HG03045 (cell line): Measurements from ENCODE around the gene TCF12.

Source experiments
- ATAC-seq: cut with Tn5 transposase; IDR thresholded peaks from one replicate; pipeline ENCODE4 v1.9.1; 2021; ENCODE audit warnings: mild to moderate bottlenecking, moderate library complexity; ENCODE audit not compliant: unreplicated experiment

Gene TCF12

DNA sequence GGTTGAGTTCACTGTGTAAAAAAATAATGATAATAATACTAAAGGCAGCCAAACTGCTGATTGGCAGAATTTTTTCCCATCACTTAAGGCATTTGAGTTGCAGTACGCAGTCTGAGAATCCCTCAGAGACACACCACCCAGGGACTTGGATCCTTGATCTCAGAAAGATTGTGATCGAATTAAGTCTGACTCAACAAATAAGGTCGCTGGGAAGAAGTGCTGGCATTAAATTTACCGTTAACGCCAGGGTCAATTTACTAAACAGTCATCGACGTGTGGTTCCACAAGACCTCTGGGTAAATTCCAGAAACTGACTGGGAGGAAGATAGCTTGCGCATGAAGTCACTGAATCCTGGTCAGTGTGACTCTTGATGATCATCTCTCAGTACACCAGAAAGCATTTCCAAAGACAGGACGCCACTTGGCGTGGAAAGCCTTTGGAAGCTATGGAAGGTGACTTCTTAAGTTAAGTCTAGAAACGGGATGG, 409.6 kb downstream of the TCF12 start:
- ATAC-seq: no peak

DNA sequence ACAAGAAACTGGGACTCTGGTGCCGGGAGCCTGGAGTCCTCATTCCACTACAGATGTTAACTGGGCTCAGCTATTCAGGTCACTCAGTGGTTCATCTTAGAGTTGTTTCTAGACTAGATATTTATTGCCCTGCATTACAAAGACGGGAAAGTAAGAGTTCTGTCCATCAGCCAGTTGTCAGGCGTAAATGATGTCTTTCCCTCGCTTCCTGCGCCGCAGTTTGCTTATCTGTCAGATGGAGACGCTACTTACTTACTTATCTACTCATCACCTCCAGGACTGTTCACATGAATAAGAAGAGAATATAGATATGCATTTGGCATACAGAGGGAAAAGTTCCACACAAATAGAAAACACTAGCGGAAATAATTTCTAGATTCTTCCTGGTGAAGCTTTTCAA, 410.0 kb downstream of the TCF12 start:
- ATAC-seq: no peak

DNA sequence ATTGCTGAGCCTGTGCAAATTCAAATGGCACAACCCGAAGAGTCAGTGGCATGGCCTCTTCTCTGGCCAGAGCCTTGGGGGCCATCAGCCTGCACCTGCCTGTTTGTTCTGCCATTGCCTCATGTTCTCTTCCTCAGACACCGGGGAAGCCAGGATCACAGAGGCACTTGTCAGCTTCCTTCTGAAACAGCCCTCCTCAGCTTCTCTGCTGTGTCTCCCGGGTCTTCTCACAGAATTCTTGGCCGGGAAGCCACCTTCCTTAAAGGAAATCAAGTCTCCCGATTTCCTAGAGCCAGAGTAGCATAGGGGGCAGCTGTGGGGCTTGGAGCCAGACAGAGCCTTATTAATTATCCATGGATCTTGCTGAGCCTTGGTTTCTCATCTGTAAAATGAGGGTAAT, 410.5 kb downstream of the TCF12 start:
- no peak for ATAC-seq

DNA sequence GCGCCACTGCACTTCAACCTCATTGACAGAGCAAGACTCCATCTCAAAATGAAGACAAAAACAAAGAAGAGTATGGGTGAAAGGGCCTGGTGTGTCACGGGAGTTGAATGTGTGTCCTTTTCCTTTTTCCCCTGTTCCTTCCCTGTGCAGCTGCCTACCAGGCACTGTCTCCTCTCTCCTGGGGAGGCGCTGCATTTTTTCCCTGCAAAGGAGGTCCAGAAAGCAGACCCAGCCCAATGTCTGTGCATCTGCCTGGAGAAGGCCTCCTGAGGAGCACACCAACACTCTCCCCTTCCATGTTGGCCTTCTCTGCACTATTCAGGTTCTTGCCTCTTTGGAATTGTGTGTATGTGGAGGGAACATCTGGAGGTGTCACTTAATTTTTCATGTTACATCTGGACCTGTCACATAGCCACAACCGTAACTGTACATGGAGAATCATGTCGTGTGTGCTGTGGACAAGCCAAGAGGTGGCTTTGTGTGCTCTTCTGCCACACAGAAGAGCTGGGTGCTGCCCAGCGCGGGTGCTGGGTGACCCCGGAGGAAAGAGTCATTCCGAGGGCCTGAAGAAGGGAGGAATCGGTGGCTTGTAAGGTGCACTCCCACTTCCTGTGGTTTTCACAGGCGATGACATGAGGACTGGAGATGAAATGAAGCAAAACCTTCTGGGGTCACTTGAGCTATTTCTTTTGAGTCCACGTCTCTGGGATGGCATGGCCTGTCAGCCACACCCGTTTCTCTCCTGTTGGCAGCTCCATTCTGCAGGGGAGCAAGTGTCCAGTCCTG, 411.3 kb downstream of the TCF12 start:
- ATAC-seq: no peak

DNA sequence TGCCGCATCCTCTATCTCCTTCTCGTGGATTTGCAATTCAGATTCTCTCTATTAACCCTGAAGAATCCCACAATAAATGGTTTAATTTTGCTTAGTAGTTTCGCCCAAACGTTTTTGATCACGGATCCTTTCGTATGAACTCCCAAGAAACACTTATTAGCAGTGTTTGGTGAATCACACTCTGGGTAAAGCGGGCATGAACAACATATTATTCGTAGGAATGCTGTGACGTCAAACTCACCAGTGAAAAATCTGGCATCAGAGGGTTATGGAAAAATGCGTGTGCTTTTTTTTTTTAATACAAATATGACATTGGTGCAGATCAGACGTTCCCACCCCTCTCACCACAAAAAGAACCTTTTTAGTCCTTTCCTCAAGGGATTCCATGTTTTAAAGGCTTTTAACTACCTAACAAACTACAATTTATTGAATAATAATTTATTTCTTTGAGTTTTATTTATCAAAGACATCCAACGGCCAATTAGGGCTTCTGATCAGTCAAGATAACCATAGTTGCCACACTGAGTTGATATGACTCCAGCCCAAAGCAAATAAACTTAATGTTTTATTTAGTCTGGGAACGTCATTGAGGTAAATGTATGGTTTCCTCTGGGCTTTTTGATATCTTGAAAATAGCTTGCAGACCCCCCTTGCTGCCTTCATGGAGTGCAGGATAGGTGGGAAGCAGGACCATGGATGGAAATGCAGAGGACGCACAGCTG, 412.3 kb downstream of the TCF12 start:
- no peak for ATAC-seq

DNA sequence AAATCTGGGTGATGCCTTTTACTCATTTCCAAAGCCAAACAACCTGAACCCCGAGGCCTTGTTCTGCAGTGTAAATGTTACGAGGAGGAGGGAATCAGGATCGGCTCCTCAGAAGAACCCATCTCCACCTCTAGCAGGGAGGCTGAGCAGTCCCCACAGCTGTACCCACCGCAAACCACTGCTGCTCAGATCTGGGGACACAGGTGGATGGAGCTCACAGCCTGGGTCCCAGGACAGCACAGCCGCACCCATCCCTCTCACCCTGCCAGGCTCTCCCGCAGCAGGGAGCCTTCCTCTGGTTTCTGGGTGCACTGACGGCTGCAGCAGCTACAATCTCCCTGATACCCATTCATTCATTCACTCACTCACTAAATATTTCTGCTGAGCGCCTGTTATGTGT, 413.9 kb downstream of the TCF12 start:
- ATAC-seq: no peak

DNA sequence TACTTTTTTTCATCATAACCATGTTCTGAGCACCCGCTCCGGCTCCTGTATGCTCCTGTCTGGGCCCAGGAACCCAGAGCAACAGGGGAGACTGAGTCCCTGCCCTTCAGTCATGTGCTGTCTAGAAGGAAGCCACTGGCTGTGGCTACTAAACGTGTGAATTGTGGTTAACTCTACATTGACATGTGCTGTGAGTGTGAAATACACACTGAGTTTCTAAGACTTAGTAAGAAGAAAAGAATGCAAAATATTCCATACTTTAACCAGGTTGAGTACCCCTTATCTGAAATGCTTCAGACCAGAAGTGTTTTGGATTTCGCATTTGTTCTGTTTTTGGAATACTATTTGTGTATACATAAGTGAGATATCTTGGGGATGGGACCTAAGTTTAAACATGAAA, 415.0 kb downstream of the TCF12 start:
- ATAC-seq: no peak

DNA sequence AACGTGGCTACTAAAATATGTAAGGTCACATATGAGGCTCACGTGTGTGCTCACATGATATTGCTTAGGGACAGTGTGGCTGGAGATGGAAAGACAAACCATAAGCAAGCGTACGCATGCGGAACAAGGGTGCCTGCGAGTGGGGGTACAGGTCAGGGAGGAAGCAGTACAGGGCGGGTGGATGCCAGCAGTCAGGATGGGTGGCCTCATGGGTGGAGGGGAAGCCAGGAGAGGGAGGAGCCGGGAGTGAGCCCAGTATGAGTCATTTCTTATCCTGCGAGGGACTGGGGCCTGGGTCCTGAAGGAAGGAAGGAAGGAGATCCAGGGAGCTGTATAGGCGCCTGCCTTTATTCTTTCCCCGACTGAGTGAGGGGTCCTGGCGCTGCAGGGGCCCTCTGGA, 415.8 kb downstream of the TCF12 start:
- no peak for ATAC-seq

DNA sequence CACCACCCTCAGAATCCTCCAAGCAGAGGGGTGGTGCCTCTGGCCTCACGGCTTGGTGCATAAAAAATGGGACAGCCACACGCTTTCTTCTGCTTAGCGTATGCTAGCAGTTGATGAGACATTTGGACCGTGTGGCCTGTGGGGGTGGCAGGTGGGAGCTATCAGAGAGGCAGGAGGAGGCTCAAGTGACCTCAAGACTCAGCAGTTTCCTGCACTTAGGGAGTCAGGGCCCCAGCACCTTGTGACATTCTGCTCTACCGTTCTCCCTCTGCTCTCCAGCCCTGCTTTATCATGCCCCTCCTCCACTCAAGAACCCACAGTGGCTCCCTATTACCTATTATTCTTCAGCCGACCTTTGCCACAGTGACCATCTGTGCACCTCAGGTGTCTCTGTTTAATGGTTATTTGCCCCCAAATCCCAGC, 416.9 kb downstream of the TCF12 start:
- ATAC-seq: no peak

DNA sequence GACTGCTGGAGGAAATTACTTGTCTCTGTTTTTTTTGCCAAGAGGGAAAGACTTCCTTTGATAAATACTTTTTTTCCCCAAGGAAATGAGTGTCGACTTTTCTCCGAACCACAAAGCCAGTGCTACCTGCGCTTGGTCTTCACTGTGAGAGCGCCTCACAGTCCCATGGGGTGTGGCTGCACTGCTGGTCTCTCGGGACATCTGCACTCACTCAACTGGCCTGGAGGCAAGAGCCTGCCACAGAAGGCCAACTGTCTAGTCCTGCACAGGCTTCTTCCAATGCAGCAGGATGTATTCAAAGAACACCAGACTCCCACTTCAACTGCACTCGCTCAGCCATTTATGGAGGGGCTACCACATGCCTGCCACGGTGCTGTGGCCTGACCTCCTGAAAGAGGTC, 417.3 kb downstream of the TCF12 start:
- no peak for ATAC-seq

DNA sequence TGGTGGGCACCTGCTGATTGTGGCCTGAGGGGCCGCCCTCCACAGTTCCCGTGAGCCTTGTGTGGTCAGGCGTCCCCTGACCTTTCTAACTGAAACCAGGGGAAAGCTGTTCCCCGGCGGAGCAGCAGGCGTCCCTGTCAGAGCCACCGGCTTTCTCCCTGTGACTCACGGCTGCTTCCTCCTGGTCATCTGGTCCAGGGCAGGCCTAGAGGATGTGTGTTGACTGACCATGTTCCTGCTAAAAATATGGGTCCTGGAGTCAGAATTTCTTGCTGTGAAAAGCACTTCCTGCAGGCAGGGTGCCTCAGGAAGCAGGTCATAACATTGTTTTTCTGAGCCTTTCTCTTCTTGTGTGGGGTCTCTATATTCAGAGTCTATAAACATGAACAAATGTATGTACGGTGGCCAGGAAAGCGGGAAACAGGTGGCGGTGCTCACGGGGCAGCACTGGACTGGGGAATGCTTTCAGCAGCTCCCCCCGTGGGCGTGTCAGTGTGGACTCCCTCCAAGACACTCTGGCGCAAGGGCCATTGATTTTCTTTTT, 419.5 kb downstream of the TCF12 start:
- ATAC-seq: no peak

DNA sequence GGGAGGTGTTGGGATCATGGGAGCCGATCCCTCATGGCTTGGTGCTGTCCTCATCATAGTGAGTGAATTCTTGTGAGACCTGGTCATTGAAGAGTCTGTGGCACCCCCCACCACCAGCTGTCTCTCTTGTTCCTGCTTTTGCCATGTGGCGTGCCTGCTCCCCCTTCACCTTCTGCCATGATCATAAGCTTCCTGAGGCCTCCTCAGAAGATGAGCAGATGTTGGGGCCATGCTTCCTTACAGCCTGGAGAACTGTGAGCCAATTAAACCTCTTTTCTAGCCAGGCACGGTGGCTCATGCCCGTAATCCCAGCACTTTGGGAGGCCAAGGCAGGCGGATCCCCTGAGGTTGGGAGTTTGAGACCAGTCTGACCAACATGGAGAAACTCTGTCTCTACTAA, 420.9 kb downstream of the TCF12 start:
- no peak for ATAC-seq
